NCI-H1105 treated with DMSO at 0.1 percent for 48 hours (cell line): Measurements from ENCODE around the gene PKHD1.

Source experiments
- DNase-seq: peaks from one replicate; lab custom pipeline; 2025; lab: John Stamatoyannopoulos, UW

The PKHD1 gene

DNA sequence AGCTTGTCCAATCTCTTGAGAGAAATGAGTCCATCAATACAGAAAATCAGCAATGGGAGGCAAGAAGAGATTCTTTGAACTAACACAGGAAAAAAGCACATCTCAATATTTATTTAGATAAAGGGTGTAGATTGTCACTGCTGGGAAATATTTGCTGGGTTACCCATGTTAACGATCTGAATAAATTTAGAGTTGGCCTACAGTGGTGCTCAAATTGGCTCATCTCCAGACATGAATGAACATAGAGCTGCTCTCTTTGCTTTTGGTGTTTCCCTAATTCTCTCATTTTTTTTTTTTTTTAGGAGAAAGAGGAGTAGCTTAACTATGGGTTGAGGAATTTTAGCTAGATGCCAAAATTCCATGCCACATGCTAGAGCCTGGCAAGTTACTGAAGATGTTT lies 471.2 kb downstream of the PKHD1 start:
- DNase-seq: no peak

DNA sequence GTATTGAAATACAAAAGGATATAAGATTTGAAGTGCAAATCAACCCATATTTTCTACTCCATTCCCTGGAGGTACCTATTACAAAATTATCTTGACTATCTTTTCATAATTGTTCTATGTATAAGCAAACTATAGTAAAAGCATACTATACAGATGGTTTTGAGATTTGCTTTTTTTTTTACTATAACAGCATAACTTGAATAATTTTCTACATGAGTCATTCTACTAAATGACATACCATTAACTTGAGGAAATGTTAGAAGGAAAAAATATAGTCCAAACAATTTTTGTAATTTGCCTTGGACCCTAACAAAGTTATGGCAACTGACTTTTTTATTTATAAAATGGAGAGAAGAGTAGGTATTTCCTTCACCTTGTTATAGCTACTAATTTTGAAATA lies 472.7 kb downstream of the PKHD1 start:
- DNase-seq: no peak

DNA sequence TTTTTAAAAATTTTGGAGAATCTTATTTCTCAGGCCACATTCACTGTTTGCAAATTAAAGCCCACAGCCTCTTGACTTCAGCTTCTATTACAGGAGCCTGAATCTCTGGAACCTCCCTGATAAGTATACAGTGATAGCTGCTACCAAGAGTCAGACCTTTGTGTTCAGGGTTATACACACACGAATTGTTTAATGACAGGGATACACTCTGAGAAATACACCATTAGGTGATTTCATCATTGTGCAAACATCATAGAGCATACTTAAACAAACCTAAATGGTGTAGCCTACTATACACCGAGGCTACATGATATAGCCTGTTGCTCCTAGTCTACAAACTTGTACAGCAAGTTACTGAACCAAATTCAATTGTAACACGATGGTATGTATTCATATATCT lies 473.9 kb downstream of the PKHD1 start:
- DNase-seq: no peak

DNA sequence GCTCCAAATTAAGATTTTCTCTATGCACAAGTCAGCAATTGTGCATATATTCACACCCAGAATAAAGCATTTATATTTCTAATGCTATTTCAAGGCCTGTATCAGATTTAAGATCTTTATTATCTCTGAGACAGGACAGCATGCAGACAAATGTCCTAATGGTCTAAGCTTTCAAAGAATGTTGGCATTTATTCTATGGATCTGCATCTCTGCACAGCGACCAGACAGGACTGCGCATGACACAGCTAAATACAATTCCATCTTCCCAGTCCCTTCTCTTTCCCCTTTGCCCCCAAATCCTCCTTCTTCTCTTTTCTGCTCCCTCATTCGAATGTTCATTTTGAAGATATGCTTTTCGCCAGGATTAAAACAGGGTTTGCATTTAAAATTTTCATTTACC lies 478.5 kb downstream of the PKHD1 start:
- DNase-seq: no peak

DNA sequence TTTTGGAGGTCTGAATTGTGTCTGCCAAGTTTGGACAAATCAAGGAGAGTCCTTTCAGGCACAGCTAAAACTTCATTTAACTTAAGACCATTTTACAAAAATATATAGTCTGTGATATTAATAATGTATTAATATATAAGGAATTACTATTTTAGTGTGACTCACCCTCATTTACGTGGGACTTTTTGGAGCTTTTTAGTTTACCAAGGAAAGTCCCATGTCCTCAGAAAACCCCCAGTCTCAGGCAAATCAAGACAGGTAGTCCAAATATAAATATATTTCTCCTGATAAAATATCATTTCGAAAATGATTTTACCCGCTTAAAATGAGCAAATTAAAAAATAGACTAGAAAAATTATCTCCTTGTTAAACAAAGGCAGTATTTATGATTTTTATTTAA lies 479.0 kb downstream of the PKHD1 start:
- no peak for DNase-seq

DNA sequence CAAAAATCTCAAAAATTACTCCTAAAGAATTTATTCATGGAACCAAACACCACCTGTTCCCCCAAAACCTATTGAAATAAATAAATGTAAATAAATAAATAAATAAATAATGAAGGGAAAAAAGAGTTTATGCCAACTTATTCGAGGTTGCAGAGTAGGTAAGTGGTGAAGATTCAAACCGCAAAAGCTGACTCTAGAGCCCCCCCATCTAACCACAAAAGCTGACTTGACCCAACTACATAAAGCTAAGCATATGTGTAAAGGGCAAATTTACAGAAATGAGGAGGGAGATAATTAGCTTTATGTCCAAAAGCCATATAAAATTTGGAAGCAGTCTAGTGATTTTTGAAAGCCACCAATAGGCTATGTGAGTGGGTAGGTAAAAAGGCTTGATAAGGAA lies 486.9 kb downstream of the PKHD1 start:
- DNase-seq: no peak

DNA sequence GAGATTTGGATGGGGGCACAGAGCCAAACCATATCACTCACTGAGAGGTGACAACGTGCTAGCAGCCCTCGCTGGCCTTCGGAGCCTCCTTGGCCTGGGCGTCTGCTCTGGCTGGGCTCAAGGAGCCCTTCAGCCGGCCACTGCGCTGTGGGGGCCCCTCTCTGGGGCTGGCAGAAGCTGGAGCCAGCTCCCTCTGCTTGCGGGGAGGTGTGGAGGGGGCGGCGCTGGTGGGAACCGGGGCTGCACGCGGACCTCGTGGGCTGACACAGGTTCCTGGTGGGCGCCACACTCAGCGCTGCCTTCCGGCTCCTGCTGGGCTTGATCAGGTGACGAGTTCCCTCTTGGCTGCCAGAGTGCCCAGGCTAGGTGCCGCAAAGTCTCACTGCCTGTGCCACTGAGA lies 489.2 kb downstream of the PKHD1 start:
- no peak for DNase-seq

DNA sequence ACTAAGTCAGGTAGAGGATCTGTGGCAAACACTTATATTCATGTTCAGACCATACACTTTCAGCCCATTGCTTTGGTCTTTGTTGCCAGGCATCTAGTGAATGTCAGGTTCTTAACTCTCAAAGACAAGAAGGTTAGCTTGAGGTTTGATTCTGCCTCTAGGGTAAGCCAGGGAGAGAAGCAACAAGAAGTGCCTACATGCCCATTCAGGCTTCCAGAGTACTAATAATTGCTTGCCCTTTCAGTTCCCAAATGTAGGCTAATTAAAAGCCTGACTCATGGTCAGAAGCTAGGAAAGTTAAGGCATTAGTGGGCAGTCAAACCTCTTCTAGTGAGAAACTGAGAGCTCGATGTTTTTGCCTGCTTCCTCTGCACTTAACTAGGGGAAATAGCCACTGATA lies 492.4 kb downstream of the PKHD1 start:
- no peak for DNase-seq

DNA sequence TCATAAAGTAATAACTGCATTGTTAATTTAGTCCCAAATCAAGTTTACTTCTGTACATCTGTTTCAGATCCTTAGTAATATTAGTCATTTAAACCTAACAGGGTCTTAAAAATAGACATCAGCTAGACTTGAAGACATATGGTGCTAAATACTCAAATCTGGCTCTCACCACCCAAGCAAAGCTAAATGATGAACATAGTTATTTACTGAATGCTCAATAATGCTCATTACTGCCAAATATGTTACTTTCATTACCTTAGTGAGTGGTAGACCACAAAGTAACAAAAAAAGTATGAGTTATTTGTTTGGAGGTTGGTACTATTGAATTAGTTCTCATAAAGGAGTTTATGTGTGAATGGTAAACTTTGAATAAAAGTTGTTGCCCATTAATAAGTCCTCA lies 502.1 kb downstream of the PKHD1 start:
- DNase-seq: no peak

DNA sequence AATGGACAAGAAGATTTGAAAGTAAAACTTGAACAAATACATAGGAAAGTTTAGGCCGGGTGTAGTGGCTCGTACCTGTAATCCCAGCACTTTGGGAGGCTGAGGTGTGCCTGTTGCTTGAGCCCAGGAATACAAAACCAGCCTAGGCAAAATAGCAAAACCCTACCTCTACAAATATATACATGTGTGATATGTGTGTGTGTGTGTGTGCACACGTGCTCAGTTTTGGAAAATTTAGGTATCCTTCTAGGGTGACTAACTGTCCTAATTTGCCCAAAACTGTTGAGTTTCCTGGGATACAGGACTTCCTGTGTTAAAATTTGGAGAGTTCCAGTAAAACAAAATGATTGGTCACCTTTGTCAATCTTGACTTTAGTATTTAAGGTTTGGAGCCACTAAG lies 503.2 kb downstream of the PKHD1 start:
- DNase-seq: no peak

DNA sequence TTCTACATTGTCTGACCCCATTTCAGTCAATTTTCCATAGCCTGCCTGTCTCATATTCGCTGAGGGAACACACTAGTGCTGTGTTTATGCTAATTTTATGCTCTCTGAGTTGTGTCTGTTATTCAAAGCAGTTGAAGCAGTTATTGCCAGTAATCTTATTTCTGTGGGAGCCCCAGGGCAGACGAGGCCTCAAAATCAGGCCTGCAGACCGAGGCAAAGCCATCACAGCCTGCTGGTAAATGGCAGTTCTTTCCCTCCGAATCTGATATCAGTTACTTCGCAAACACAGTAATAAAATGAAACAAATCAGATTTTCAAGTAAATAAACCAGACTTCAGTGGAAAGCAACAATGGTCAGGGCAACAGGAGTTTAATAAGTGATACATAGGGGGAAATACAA lies 508.4 kb downstream of the PKHD1 start:
- DNase-seq: no peak

DNA sequence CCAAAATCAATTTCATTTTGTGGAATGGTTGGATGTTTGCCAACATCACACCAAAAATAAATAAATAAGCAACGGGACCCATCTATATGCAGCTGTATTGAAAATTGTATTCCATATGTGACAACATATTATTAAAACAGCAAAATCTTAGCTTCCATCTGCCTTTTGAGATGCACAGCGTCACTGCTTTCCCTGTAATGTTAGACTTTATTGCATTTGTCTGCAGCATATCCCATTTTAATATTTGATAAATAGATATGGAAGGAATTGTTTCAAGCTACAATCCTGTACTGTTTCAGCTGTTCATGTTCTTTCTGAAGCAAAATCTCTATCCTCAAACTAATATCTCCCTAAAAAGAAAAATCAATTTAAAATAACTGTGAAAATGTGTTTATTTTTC lies 509.1 kb downstream of the PKHD1 start:
- no peak for DNase-seq

DNA sequence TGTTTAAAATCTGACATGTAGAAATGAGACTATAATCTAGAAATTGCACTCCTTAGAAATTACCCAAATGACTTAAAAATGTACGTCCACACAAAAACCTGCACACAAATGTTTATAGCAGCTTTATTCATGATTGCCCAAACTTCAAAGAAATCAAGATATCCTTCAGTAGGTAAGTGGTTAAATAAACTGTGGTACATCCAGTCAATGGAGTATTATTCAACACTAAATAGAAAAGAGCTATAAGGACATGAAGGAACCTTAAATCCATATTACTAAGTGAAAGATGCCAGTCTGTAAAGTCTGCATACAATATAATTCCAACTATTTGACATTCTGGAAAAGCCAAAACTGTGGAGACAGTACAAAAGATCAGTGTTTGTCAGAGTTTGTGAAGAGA lies 513.4 kb downstream of the PKHD1 start:
- no peak for DNase-seq

DNA sequence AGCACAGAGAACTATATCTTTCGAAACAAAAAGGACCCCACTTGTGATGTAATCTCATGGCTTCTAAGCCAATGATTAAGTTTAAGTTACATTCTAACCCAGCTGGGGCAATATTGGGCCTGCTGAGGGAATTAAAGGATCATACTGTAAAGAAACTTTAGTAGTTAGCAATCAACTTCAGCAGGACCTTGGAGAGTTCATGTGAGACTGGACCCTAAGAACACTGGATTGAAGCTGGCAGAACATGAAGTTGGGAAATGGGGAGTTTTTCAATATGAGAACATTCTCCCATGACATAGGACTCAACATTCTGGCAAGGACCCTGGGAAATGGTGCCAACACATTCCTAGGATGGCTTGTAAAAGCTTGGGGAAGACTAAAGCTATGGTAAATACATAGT lies 516.2 kb downstream of the PKHD1 start:
- no peak for DNase-seq

DNA sequence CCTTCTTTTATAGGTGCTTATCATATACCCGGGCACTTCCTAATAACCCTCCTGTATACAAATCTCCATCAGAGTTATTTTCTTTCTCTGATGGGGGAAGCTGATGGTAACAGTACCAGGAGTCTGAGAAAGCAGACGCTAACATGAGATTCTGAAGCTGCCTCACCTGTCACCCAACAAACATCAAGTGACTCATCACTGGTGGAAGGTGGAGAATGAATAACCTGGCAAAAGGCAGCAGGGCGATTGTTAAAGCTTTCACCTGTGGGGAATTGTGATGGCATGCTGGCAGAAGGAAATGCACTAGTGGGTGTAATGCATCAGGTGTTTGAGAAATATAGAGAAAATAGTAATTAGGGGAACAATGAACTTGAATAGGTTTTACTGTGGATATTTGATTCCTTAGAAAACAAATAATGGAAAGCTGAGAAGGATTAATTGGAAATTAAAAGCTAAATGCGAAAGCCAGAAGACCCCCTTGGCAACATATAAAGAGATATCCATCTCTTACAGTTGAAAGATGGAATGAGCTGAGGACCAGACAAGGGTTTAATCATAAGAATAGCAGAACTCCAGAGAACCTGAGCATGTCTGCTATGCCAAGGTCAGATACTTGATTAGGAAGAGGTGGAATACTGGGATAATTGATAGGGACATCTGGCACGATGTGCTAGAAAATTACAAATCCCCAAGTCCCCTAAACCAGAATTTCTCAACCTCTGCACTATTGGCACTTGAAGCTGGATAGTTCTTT lies 517.1 kb downstream of the PKHD1 start:
- DNase-seq: no peak

DNA sequence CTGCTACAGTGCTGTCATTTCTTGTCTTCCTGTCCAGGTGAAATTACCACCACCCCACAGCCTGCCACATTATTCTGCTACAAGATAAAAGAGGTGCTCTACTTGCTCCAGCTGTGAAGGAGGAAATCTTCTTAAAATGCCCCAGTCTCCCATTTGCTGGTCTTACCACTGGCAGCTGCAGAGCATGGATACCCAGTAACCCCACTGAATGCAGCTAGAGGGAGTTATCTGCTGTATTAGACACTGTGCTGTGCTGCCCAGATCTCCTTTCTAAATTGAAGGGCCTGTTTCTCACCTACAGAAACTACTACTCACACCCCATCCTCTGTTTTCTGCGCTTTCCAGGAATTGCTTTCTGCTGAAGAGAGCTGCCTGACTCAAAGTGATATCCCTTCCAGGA lies 517.8 kb downstream of the PKHD1 start:
- peak; percentile 19 for DNase-seq

DNA sequence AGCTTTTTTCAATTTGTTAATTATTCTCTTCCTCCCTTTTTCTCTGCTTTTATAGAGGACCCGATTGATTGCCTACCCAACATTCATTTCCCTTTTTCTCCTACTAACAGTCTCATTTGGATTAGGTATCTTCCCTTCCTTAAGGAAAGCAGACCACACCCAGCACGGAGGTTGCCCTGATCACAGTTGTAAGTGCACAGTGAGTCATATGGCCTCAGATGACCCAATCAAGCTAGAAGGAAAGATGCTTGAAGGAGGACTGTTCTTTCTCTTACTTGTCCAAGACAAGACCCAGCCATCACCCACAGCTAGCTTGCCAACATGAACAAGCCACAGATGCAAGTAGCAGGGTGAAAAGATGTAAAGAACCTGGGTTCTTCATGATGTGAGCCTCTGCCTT lies 518.6 kb downstream of the PKHD1 start:
- DNase-seq: no peak

DNA sequence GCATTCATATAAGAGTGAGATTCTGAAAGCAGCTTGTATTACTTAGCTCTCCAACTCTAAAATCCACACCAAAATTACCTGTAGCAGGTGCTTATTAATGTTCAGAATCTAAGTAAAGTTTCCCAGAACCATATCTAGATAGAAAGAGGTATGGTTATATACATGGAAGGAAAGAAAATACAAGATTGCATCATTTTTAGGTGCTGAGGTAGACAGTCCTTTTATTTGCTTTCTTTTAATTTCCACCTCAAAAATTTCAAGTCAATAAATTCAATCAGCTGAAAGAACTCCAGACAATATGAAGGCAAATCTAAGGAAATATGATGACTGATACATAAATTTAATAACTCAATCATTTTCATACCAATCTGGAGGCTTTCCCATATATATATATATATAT lies 521.9 kb downstream of the PKHD1 start:
- DNase-seq: no peak
